ENCODE data around the gene SLC22A15. TPM values are rescaled to one million over a fixed set of nuclear protein-coding genes. Genes with fewer than 3 reads are reported as not detected.

The SLC22A15 gene
- total RNA-seq, 2 donors from 2014 or later, result 7.3 to 11.9 TPM

- TF ChIP-seq, protein P1, sequence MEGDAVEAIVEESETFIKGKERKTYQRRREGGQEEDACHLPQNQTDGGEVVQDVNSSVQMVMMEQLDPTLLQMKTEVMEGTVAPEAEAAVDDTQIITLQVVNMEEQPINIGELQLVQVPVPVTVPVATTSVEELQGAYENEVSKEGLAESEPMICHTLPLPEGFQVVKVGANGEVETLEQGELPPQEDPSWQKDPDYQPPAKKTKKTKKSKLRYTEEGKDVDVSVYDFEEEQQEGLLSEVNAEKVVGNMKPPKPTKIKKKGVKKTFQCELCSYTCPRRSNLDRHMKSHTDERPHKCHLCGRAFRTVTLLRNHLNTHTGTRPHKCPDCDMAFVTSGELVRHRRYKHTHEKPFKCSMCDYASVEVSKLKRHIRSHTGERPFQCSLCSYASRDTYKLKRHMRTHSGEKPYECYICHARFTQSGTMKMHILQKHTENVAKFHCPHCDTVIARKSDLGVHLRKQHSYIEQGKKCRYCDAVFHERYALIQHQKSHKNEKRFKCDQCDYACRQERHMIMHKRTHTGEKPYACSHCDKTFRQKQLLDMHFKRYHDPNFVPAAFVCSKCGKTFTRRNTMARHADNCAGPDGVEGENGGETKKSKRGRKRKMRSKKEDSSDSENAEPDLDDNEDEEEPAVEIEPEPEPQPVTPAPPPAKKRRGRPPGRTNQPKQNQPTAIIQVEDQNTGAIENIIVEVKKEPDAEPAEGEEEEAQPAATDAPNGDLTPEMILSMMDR (IDR thresholded peaks at IDR 0.05), result no peak
- ATAC-seq (ENCODE audit: insufficient number of reproducible peaks, low FRiP score, low read depth), result no peak
- H3K36me3 ChIP-seq, result no peaks in the 10 kb centered on the region
- H3K27me3 ChIP-seq (replicated peaks; ENCODE audit: insufficient read depth), result no peaks in the 10 kb centered on the region
- no peaks in the 10 kb centered on the region for H3K4me1 ChIP-seq (ENCODE audit: control insufficient read depth in 1 of 2, low read depth in 2 of 2)
- H3K27ac ChIP-seq, result no peak overlapping the region
- no peaks in the 10 kb centered on the region for H3K9me3 ChIP-seq
- no peak for DNase-seq (ENCODE audit: low spot score)
- H3K4me3 ChIP-seq, result no peak overlapping the region
These were observed 139.4 kb downstream of the SLC22A15 start for GRCh38 chr1:116115476-116116439.

DNA sequence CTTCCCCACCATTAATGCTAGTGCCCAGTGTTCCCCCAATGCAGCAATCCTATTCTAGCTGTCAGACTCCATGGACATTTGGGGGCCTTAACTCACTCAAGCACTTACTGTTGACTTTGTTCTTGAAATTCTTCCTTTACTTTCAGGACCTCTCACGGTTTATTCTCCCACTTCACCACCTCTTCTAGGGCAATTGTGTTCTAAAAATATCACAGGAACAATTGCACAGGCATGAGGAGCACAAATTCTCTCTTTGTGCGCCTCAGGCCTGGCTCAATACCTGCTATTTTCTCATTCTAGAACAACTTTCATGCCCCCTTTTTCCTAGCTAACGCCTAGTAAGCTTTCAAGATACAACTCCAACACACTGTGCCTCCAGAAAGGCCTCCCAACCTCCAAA is 142.2 kb downstream of the SLC22A15 start:
- Histone ChIP-seq H3K36me3 (no peaks in the 10 kb centered on the region), H3K4me1 (ENCODE audit: control insufficient read depth in 1 of 2, low read depth in 2 of 2) (no peaks in the 10 kb centered on the region), H3K27ac (no peak overlapping the region), H3K9me3 (no peaks in the 10 kb centered on the region), H3K27me3 (replicated peaks; ENCODE audit: insufficient read depth) (no peaks in the 10 kb centered on the region), H3K4me3 (no peak overlapping the region)
- no peak for ATAC-seq (ENCODE audit: insufficient number of reproducible peaks, low FRiP score, low read depth)
- no peak for DNase-seq (ENCODE audit: low spot score)
- TF ChIP-seq, protein P1 (IDR thresholded peaks at IDR 0.05), result no peak

Other genes starting within 250 kb of the SLC22A15 start
- 10 to 100 TPM in 1 of 2 donors, 1 to 10 TPM in 1; 6.6 to 12.5 TPM for gene CASQ2, start 207.8 kb upstream of the SLC22A15 start, total RNA-seq
- not detected for gene NHLH2, start 135.4 kb upstream of the SLC22A15 start, total RNA-seq
- gene MAB21L3, start 134.9 kb downstream of the SLC22A15 start, total RNA-seq, result not detected